DND-41 (cell line): ENCODE results near the gene CACNA2D4.

Experiments
- EZH2 ChIP-seq: IDR thresholded peaks from 3 replicates; pipeline ENCODE4 v1.6.1; 2012; ENCODE audit warnings: borderline replicate concordance, low read depth, mild to moderate bottlenecking, moderate library complexity, low read length, inconsistent platforms; ENCODE audit not compliant: severe bottlenecking
- TF ChIP-seq, protein P1 (sequence below): IDR thresholded peaks from 2 replicates; pipeline ENCODE4 v1.5.1; 2012; ENCODE audit warnings: borderline replicate concordance, low read length, moderate library complexity, mild to moderate bottlenecking; ENCODE audit not compliant: poor library complexity, severe bottlenecking; ENCODE audit errors: extremely low read depth

GRCh38 chr12:1926251-1926657 lies 7.8 kb upstream of the CACNA2D4 start:
- TF ChIP-seq, protein P1, sequence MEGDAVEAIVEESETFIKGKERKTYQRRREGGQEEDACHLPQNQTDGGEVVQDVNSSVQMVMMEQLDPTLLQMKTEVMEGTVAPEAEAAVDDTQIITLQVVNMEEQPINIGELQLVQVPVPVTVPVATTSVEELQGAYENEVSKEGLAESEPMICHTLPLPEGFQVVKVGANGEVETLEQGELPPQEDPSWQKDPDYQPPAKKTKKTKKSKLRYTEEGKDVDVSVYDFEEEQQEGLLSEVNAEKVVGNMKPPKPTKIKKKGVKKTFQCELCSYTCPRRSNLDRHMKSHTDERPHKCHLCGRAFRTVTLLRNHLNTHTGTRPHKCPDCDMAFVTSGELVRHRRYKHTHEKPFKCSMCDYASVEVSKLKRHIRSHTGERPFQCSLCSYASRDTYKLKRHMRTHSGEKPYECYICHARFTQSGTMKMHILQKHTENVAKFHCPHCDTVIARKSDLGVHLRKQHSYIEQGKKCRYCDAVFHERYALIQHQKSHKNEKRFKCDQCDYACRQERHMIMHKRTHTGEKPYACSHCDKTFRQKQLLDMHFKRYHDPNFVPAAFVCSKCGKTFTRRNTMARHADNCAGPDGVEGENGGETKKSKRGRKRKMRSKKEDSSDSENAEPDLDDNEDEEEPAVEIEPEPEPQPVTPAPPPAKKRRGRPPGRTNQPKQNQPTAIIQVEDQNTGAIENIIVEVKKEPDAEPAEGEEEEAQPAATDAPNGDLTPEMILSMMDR = no peak
- TF ChIP-seq EZH2 = no peak
